Thyroid gland (tissue), 4 donors: ENCODE results near the gene HJV.

Source experiments
- CTCF ChIP-seq, 6 experiments: fragments of 200-600 bp in 3 of 6; fragments of 450-650 bp in 3 of 6; sonication (generic) in 3 of 6; IDR thresholded peaks; one replicate each; pipeline ENCODE4 v1.5.1; 2016 to 2019; ENCODE audit warnings: antibody characterized with exemption in 6 of 6, mild to moderate bottlenecking in 2 of 6, inconsistent platforms in 1 of 6, moderate library complexity in 1 of 6
- POLR2A ChIP-seq, 2 donors: fragments of 450-650 bp; IDR thresholded peaks; one replicate each; pipeline ENCODE4 v1.6.1; 2017; ENCODE audit warnings: antibody characterized with exemption in 2 of 2, mild to moderate bottlenecking in 2 of 2, moderate library complexity in 1 of 2

GRCh38 chr1:146036241-146036964, 14.9 kb upstream of the HJV start:
- TF ChIP-seq CTCF (IDR thresholded peaks at IDR 0.05) (no peak), POLR2A (IDR thresholded peaks at IDR 0.05) (no peak)
